ENCODE data around the gene CTXND1.

- no peak for TF ChIP-seq YY1 (IDR thresholded peaks at IDR 0.05; ENCODE audit: low read depth)
- TF ChIP-seq CEBPB (IDR thresholded peaks at IDR 0.05), result no peak
- TF ChIP-seq FOXM1 (IDR thresholded peaks at IDR 0.05; ENCODE audit: borderline replicate concordance, low read depth), result no peak
- TF ChIP-seq EP300 (IDR thresholded peaks at IDR 0.05; ENCODE audit: borderline replicate concordance), result no peak
These were observed 49.5 kb upstream of the CTXND1 start for GRCh38 chr15:80301472-80301871.

Data from Ishikawa (cell line).